ENCODE results near the gene TGFBR3. TPM values are rescaled to one million over a fixed set of nuclear protein-coding genes. Genes with fewer than 3 reads are reported as not detected.

Gene TGFBR3
- polyA plus RNA-seq, 4 donors, result 0.45 to 20.0 (median 5.1) TPM

DNA sequence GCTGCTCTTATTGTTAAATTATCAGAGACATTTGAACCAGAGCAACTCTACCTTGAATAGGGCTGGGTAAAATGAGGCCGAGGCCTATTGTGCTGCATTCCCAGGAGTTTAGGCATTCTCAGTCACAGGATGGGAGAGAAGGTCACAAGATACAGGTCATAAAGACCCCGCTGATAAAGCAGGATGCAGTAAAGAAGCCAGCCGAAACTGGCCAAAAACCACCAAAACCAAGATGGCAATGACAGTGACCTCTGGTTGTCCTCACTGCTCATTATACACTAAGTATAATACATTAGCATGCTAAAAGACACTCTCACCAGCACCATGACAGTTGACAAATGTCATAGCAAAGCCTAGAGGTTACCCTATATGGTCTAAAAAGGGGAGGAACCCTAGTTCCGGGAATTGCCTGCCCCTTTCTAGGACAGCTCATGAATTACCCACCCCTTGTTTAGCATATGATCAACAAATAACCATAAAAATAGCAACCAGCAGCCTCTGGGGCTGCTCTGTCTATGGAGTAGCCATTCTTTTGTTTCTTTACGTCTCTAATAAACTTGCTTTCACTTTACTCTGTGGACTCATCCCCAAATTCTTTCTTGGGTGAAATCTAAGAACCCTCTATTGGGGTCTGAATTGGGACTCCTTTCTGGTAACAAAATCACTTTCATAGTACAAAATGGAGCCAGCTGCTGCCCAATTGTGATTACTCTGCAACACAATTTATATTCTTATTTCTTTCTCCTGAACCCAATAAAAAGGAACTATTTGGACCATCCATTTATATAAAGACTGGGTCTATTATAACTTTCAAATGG, 179.6 kb downstream of the TGFBR3 start:
- FAIRE-seq (no peak), DNase-seq (no peak)
- Histone ChIP-seq H3K36me3 (ENCODE audit: control insufficient read depth in 3 of 3, insufficient read depth in 2 of 3, low read depth in 1 of 3, low read length in 3 of 3) (peaks cover 0 to 12% (median 6%) of the 10 kb centered on the region in 3 donors), H3K9me3 (ENCODE audit: control insufficient read depth in 2 of 2, insufficient read depth in 1 of 2, low read depth in 1 of 2, low read length in 1 of 2) (no peaks in the 10 kb centered on the region), H3K4me1 (ENCODE audit: control insufficient read depth in 3 of 3, insufficient read depth in 2 of 3, low read depth in 1 of 3, low read length in 2 of 3) (no peaks in the 10 kb centered on the region), H3K27me3 (ENCODE audit: control insufficient read depth in 3 of 3, insufficient read depth in 3 of 3, low read length in 3 of 3) (no peaks in the 10 kb centered on the region), H3K4me3 (ENCODE audit: low read depth in 1 of 3, low read length in 3 of 3) (no peak overlapping the region), H3K27ac (ENCODE audit: low read depth in 1 of 3, low read length in 2 of 3) (no peak overlapping the region)
- WGBS, 3 donors, result 71 to 88% (median 75%) methylated on average over 5 of the region's 5 CpGs

DNA sequence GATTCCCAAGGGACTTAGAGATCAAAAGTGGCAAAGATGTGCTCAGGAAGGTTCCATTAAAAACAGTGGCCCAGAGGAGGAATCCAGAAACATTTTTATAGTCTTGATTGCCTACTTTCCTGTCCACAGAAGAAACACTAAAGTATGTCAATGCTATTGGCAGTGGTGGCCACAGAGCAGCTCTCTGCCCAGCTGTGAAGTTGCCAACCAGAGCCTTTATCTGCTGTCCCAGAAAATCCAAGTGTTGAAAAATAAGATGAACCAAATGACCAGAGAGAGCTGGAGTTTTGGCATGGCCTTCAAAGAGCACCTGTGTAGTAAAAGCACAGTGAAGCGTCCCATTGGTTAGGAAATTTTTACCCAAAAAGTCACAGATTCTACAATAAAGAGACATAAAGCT, 181.2 kb downstream of the TGFBR3 start:
- H3K4me3 ChIP-seq (ENCODE audit: low read depth in 1 of 3, low read length in 3 of 3), result no peak overlapping the region
- no peak for FAIRE-seq
- no peaks in the 10 kb centered on the region for H3K27me3 ChIP-seq (ENCODE audit: control insufficient read depth in 3 of 3, insufficient read depth in 3 of 3, low read length in 3 of 3)
- WGBS, 3 donors, result 100% methylated on average over 1 of the region's 1 CpG
- no peak overlapping the region for H3K27ac ChIP-seq (ENCODE audit: low read depth in 1 of 3, low read length in 2 of 3)
- H3K9me3 ChIP-seq (ENCODE audit: control insufficient read depth in 2 of 2, insufficient read depth in 1 of 2, low read depth in 1 of 2, low read length in 1 of 2), result no peaks in the 10 kb centered on the region
- H3K4me1 ChIP-seq (ENCODE audit: control insufficient read depth in 3 of 3, insufficient read depth in 2 of 3, low read depth in 1 of 3, low read length in 2 of 3), result no peaks in the 10 kb centered on the region
- peaks cover 0 to 9% (median 6%) of the 10 kb centered on the region in 3 donors for H3K36me3 ChIP-seq (ENCODE audit: control insufficient read depth in 3 of 3, insufficient read depth in 2 of 3, low read depth in 1 of 3, low read length in 3 of 3)
- DNase-seq, result no peak

DNA sequence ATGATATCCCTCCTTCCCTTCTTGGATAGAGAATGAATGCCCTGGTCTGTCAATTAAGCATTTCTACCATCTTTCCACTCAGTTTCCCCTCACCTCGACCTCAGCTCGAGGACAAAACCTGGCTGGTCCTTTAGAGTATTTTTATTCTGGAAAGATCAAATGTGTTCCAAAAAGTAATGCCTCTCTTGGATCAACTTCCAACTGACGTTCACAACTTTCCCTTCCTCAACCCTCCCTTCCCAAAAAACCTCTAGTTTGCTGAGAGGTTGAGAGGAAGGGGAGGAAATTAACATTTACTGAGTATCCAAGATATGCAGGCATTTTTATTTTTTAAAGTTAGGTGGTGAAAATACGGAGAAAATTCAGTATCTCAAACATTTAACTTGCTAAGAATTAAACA, 182.9 kb downstream of the TGFBR3 start:
- 69 to 78% (median 73%) methylated on average over 4 of the region's 4 CpGs for WGBS, 3 donors
- H3K27ac ChIP-seq (ENCODE audit: low read depth in 1 of 3, low read length in 2 of 3), result no peak overlapping the region
- no peaks in the 10 kb centered on the region for H3K4me1 ChIP-seq (ENCODE audit: control insufficient read depth in 3 of 3, insufficient read depth in 2 of 3, low read depth in 1 of 3, low read length in 2 of 3)
- H3K9me3 ChIP-seq (ENCODE audit: control insufficient read depth in 2 of 2, insufficient read depth in 1 of 2, low read depth in 1 of 2, low read length in 1 of 2), result no peaks in the 10 kb centered on the region
- H3K27me3 ChIP-seq (ENCODE audit: control insufficient read depth in 3 of 3, insufficient read depth in 3 of 3, low read length in 3 of 3), result no peaks in the 10 kb centered on the region
- FAIRE-seq (no peak), DNase-seq (no peak)
- H3K36me3 ChIP-seq (ENCODE audit: control insufficient read depth in 3 of 3, insufficient read depth in 2 of 3, low read depth in 1 of 3, low read length in 3 of 3), result peaks cover 0 to 9% (median 6%) of the 10 kb centered on the region in 3 donors
- no peak overlapping the region for H3K4me3 ChIP-seq (ENCODE audit: low read depth in 1 of 3, low read length in 3 of 3)

DNA sequence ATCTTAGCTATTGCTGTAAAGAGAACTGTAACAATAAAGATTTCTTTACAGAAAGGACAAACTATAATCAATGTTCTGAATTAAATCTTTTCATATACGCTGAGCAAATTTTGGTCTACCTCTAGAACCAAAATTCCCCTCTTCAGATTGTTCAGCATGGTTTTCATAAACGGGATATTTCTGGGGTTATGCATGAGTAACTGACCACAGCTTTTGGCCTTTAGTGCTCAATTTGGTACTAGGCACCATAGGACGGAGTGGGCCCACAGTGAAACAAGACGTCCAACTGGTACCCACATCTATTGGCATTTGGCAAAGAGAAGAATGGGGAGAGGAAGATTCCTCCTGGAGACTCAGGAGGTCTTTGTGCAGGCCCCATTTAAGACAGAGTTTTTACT, 184.5 kb downstream of the TGFBR3 start:
- Histone ChIP-seq H3K4me1 (ENCODE audit: control insufficient read depth in 3 of 3, insufficient read depth in 2 of 3, low read depth in 1 of 3, low read length in 2 of 3) (peaks cover 0 to 7% (median 4%) of the 10 kb centered on the region in 3 donors), H3K36me3 (ENCODE audit: control insufficient read depth in 3 of 3, insufficient read depth in 2 of 3, low read depth in 1 of 3, low read length in 3 of 3) (peaks cover 0 to 3% (median 3%) of the 10 kb centered on the region in 3 donors), H3K27ac (ENCODE audit: low read depth in 1 of 3, low read length in 2 of 3) (no peak overlapping the region), H3K9me3 (ENCODE audit: control insufficient read depth in 2 of 2, insufficient read depth in 1 of 2, low read depth in 1 of 2, low read length in 1 of 2) (no peaks in the 10 kb centered on the region), H3K27me3 (ENCODE audit: control insufficient read depth in 3 of 3, insufficient read depth in 3 of 3, low read length in 3 of 3) (no peaks in the 10 kb centered on the region), H3K4me3 (ENCODE audit: low read depth in 1 of 3, low read length in 3 of 3) (no peak overlapping the region)
- 81 to 86% (median 84%) methylated on average over 4 of the region's 4 CpGs for WGBS, 3 donors
- DNase-seq, result no peak
- no peak for FAIRE-seq

DNA sequence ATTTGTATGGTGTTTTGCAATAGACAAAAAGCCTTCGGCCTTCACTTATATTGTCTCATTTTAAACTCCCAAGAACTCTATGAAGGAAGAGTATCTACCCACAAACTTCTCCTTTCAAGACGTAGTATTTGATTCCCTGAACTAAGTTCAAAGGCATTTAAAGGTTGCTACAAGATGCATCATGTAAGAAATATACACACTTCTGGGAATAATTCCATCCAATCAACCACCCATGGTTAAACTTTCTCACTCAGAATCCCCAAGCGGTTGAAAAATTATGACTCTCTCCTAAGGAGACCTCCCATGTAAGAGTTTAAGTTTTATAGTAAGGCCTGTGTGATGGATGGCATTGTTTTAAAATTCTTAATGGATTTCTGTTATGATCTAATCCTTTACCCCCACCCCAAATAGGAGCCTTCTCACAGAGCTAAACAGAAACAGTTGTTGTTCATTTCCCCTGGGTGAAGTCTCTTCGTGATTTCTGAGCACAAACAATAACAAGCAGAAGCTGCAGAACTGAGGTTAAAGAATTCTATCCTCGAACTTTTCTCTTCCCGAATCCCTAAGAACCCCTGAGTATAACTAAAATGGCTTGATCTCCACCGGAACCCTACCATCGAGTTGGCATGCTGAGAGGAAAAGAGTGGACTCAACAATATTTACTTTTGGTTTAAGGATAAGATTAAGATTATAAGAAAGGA, 185.0 kb downstream of the TGFBR3 start:
- no peaks in the 10 kb centered on the region for H3K9me3 ChIP-seq (ENCODE audit: control insufficient read depth in 2 of 2, insufficient read depth in 1 of 2, low read depth in 1 of 2, low read length in 1 of 2)
- H3K27me3 ChIP-seq (ENCODE audit: control insufficient read depth in 3 of 3, insufficient read depth in 3 of 3, low read length in 3 of 3), result no peaks in the 10 kb centered on the region
- peaks cover 0 to 3% (median 3%) of the 10 kb centered on the region in 3 donors for H3K36me3 ChIP-seq (ENCODE audit: control insufficient read depth in 3 of 3, insufficient read depth in 2 of 3, low read depth in 1 of 3, low read length in 3 of 3)
- peaks cover 0 to 9% (median 4%) of the 10 kb centered on the region in 3 donors for H3K4me1 ChIP-seq (ENCODE audit: control insufficient read depth in 3 of 3, insufficient read depth in 2 of 3, low read depth in 1 of 3, low read length in 2 of 3)
- H3K4me3 ChIP-seq (ENCODE audit: low read depth in 1 of 3, low read length in 3 of 3), result no peak overlapping the region
- WGBS, 3 donors, result 64 to 83% (median 82%) methylated on average over 8 of the region's 8 CpGs
- FAIRE-seq, result no peak
- DNase-seq, result no peak
- peak overlapping the region in 1 of 3 donors; percentile 16 for H3K27ac ChIP-seq (ENCODE audit: low read depth in 1 of 3, low read length in 2 of 3)

DNA sequence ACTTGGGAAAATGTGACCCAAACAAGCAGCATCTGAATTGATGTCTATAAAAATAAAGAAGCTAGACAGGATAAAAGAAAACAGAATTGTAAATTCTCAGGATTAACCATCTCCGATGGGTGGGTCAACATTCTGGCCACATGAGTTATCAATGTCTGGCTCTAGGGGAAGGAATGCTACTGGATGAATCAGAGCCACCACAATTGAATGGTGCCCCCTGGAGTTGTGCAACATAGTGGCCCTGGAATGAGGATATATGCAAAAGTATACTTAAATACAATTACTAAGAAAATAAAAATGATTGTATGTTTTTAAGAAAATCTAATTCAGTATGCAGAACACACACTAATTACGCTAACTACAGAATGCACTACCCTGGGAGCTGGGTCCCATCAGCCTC, 185.6 kb downstream of the TGFBR3 start:
- Histone ChIP-seq H3K4me3 (ENCODE audit: low read depth in 1 of 3, low read length in 3 of 3) (no peak overlapping the region), H3K9me3 (ENCODE audit: control insufficient read depth in 2 of 2, insufficient read depth in 1 of 2, low read depth in 1 of 2, low read length in 1 of 2) (no peaks in the 10 kb centered on the region), H3K27me3 (ENCODE audit: control insufficient read depth in 3 of 3, insufficient read depth in 3 of 3, low read length in 3 of 3) (no peaks in the 10 kb centered on the region), H3K36me3 (ENCODE audit: control insufficient read depth in 3 of 3, insufficient read depth in 2 of 3, low read depth in 1 of 3, low read length in 3 of 3) (peaks cover 0 to 3% (median 3%) of the 10 kb centered on the region in 3 donors), H3K4me1 (ENCODE audit: control insufficient read depth in 3 of 3, insufficient read depth in 2 of 3, low read depth in 1 of 3, low read length in 2 of 3) (peaks cover 0 to 9% (median 4%) of the 10 kb centered on the region in 3 donors), H3K27ac (ENCODE audit: low read depth in 1 of 3, low read length in 2 of 3) (peak overlapping the region in 1 of 3 donors; percentile 5)
- FAIRE-seq (no peak), DNase-seq (no peak)
- 89 to 99% (median 95%) methylated on average over 2 of the region's 2 CpGs for WGBS, 3 donors

DNA sequence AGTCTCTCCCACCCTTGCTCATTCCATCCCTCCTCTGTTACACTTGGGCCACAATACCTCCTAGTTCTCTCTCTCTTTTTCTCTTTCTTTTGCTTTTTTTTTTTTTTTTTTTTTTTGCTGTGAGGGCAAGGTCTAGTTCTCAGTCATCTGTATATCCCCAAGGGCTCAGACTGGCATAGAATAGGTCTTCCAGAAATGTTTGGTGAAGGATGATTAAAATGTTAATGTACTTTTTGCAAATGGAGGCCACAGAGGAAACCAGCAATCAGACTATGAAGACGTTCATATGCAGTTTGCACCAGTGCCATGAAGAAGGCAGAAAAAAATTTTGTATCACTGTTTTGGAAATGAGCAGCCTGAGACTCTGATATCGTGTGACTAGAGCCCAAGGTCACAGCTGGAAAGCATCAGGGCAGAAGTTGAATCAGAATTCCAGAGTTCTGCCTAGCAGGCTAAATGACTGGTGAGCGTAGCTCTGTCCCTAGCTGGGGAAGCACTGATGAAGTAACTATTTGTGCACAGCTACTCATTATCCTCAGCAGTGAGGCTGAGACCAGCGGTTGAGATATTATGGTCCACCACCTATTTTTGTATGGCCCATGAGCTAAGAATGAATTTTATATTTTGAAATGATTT, 186.5 kb downstream of the TGFBR3 start:
- Histone ChIP-seq H3K4me3 (ENCODE audit: low read depth in 1 of 3, low read length in 3 of 3) (no peak overlapping the region), H3K36me3 (ENCODE audit: control insufficient read depth in 3 of 3, insufficient read depth in 2 of 3, low read depth in 1 of 3, low read length in 3 of 3) (peaks cover 0 to 3% (median 0%) of the 10 kb centered on the region in 3 donors), H3K9me3 (ENCODE audit: control insufficient read depth in 2 of 2, insufficient read depth in 1 of 2, low read depth in 1 of 2, low read length in 1 of 2) (no peaks in the 10 kb centered on the region), H3K27me3 (ENCODE audit: control insufficient read depth in 3 of 3, insufficient read depth in 3 of 3, low read length in 3 of 3) (no peaks in the 10 kb centered on the region), H3K27ac (ENCODE audit: low read depth in 1 of 3, low read length in 2 of 3) (peak overlapping the region in 1 of 3 donors; percentile 27), H3K4me1 (ENCODE audit: control insufficient read depth in 3 of 3, insufficient read depth in 2 of 3, low read depth in 1 of 3, low read length in 2 of 3) (peaks cover 0 to 9% (median 4%) of the 10 kb centered on the region in 3 donors)
- FAIRE-seq (no peak), DNase-seq (no peak)
- WGBS, 3 donors, result 67 to 85% (median 80%) methylated on average over 4 of the region's 4 CpGs

DNA sequence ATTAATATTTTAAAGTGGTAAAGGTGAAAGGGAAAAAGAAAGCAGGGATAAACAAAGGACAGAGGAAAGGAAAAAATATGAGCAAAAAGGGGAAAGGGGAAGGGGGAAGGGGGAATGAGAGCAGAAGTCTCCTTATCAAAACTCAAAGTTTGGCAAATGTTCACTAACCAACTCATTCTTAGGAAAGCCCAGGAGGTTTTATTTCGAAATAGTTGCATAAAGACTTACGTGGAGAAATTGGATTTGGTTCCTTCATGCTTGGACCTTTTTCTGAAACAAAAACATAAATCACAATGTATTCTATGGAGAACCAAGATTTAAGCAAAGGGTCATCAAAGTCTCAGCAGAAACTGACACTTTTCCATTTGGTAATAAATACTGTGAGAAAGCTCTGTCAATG, 188.1 kb downstream of the TGFBR3 start:
- Histone ChIP-seq H3K9me3 (ENCODE audit: control insufficient read depth in 2 of 2, insufficient read depth in 1 of 2, low read depth in 1 of 2, low read length in 1 of 2) (no peaks in the 10 kb centered on the region), H3K36me3 (ENCODE audit: control insufficient read depth in 3 of 3, insufficient read depth in 2 of 3, low read depth in 1 of 3, low read length in 3 of 3) (peaks cover 0 to 7% (median 0%) of the 10 kb centered on the region in 3 donors), H3K27me3 (ENCODE audit: control insufficient read depth in 3 of 3, insufficient read depth in 3 of 3, low read length in 3 of 3) (no peaks in the 10 kb centered on the region), H3K4me1 (ENCODE audit: control insufficient read depth in 3 of 3, insufficient read depth in 2 of 3, low read depth in 1 of 3, low read length in 2 of 3) (peaks cover 0 to 9% (median 4%) of the 10 kb centered on the region in 3 donors), H3K27ac (ENCODE audit: low read depth in 1 of 3, low read length in 2 of 3) (no peak overlapping the region), H3K4me3 (ENCODE audit: low read depth in 1 of 3, low read length in 3 of 3) (no peak overlapping the region)
- 61 to 85% (median 65%) methylated on average over 2 of the region's 2 CpGs for WGBS, 3 donors
- FAIRE-seq (no peak), DNase-seq (no peak)

All from small intestine (tissue), 7 donors.